Epithelial cell of proximal tubule (primary cell): ENCODE data around the gene DENND6A. TPM values are rescaled to one million over a fixed set of nuclear protein-coding genes. Genes with fewer than 3 reads are reported as not detected.
"Not testable (repeated sequence)": the region's sequence is repeated elsewhere in the genome, so short reads cannot be mapped to it uniquely, and the experiment has no call there.

Experiments
- DNase-seq: peaks from one replicate; pipeline ENCODE4 v3.0.0-alpha.2; 2011; ENCODE audit warnings: low read depth
- H3K4me3 ChIP-seq: 2 replicates; pipeline ENCODE4 v1.5.1; 2011; ENCODE audit warnings: low read depth, mild to moderate bottlenecking, low read length
- total RNA-seq: library from RNA; depleted of rRNA; stranded (reverse); fragments of >200 nt; gene quantifications from 2 replicates; pipeline ENCODE4 v1.2.3, GENCODE V29; 2015
- TF ChIP-seq, protein P1 (sequence below): conservative IDR thresholded peaks from 2 replicates; pipeline ENCODE4 v1.5.1; 2012; ENCODE audit warnings: low read depth, mild to moderate bottlenecking, low read length

Gene DENND6A
- total RNA-seq, 1 donor from 2014 or later = 26.9 TPM

DNA sequence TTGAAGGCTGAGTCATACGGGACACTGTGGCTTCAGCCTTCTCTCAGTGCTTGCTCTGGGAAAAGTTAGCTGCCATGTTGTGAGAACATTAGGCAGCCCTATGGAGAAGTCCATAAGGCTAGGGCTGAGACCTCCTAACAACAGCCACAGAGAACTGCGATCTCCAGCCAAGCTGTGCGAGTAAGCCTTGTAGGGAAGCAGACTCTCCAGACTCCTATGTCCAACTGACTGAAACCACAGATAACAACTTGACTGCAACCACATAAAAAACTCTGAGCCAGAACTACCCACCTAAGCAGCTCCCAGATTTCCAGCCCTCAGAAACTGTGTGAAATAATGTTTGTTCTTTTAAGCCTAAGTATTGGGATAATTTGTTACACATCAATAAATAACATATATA is 40.7 kb downstream of the DENND6A start:
- TF ChIP-seq, protein P1, sequence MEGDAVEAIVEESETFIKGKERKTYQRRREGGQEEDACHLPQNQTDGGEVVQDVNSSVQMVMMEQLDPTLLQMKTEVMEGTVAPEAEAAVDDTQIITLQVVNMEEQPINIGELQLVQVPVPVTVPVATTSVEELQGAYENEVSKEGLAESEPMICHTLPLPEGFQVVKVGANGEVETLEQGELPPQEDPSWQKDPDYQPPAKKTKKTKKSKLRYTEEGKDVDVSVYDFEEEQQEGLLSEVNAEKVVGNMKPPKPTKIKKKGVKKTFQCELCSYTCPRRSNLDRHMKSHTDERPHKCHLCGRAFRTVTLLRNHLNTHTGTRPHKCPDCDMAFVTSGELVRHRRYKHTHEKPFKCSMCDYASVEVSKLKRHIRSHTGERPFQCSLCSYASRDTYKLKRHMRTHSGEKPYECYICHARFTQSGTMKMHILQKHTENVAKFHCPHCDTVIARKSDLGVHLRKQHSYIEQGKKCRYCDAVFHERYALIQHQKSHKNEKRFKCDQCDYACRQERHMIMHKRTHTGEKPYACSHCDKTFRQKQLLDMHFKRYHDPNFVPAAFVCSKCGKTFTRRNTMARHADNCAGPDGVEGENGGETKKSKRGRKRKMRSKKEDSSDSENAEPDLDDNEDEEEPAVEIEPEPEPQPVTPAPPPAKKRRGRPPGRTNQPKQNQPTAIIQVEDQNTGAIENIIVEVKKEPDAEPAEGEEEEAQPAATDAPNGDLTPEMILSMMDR = no peak
- no peak overlapping the region for H3K4me3 ChIP-seq
- DNase-seq = no peak

DNA sequence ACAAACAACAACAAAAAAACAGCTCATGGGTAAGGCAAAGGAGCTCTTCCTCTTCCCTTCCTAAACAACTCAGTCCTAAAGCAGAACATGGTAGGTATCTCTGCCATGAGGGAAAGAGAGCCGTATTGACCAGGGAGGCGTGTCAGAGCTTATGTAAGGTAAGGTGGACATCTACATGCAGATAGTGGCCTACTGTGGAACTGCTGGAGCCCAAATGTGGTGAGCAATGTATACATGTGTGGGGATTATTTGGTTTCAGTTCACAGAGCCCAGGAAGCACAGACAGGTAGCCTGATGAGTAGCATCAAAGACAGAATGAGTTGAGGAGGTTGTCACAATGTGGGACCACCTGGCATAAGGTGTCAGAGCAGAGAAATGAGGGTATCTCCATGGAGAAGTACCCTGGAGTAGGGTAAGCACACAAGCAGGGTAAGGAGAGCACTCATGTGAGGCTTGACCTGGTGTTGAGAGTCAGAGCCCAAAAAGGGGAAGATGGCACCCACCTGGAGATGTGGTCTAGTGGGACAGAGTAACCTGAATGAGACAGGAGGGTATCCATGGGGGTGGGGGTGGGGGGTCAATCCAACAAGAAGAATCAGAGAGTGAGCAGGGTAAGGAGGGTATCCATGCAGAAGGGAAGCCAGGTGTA is 45.5 kb downstream of the DENND6A start:
- TF ChIP-seq, protein P1 = no peak
- no peak for DNase-seq
- H3K4me3 ChIP-seq = no peak overlapping the region

DNA sequence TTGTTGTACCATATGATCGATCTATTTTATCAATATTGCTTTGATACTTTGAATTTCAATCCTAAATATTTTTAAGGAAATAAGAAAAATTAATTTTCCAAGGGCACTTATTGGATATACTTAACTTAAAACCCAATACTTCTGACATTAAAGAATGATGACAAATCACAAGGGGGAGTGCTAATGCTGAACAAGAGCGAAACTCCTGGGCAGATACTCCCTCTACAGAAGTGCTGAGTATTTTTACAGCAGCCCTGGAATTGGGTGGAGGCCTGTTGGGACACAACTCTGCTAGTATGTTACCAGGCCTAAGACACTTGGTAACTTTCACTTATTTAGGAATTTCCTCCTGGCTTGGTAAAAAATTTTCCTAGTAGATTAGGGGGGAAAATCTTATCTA is 46.2 kb downstream of the DENND6A start:
- DNase-seq = no peak
- TF ChIP-seq, protein P1 = peak; percentile 12
- no peak overlapping the region for H3K4me3 ChIP-seq

DNA sequence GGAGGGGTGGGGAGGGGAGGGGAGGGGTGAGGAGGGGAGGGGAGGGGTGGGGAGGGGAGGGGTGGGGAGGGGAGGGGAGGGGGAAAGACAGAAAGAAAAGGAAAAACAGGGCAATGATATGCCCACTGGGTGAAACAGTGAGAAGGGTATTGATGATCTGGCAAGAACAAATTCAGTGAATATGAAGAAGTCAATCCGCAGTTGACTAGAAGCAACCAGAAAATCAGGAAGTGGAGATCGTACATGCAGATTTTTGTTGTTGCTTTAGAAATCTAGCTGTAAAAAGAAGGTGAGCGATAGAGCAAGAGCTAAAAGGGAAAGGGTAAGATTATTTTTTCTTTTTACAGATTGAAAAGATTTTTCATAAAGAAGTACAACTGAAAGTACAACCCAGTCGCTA is 48.1 kb downstream of the DENND6A start:
- DNase-seq = no peak
- TF ChIP-seq, protein P1 = no peak
- no peak overlapping the region for H3K4me3 ChIP-seq

DNA sequence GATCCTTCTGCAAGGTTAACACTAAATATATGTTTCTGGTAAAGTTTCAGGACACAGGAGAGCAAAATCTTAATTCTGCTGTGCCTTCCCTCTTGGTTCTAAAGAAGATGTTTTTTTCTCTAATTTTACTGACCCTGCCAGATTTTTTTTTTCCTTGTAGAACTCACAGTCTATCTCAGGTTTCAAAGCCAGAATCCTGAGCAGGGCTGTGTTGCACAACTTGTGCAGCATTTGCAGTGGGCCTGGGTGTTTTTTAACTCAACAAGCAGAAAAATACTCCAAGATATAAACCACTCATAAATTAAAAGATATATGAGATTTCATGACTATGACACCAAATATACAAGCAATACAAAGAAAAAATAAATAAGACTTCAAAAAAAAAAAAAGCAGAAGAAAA is 55.5 kb downstream of the DENND6A start:
- TF ChIP-seq, protein P1 = no peak
- H3K4me3 ChIP-seq = no peak overlapping the region
- DNase-seq = no peak

DNA sequence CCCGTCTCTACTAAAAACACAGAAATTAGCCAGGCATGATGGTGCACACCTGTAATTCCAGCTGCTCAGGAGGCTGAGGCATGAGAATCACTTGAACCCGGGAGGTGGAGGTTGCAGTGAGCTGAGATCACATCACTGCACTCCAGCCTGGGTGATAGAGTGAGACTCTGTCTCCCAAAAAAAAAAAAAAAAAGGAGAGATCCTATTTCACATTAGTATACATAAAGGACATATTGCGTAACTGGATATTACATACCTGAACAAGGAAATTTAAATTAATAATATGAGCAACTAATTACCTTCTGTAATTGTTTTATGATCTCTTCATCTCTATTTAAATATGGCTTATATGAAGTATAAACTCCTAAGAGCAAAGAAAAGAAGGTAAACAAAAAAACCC is 58.6 kb downstream of the DENND6A start:
- not testable (repeated sequence) for DNase-seq, H3K4me3 ChIP-seq

DNA sequence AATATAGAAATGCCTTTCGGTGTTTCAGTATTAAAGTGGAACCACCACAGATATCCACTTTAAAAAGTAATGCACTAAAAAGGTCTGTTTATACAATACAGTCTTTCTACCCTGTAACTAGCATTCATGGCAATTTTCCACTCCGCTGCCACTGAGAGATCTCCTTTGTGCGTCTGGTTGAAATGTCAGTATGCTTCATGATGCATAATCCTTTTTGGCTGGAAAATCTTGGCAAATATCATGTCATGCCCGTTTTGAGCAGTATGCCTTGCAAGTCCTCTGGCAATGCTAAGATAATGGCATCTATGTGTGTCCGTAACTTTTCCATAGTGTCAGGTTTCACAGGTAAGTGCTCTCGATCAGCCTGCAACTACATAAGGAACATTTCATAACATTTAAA is 64.9 kb downstream of the DENND6A start:
- TF ChIP-seq, protein P1 = no peak
- DNase-seq = no peak
- no peak overlapping the region for H3K4me3 ChIP-seq
